OCI-LY1 (cell line): ENCODE data around the gene SP100.

ENCODE experiments used
- H2AFZ ChIP-seq: fragments of 200-600 bp; sonication (generic), shearing (Covaris generic); 2 replicates; pipeline ENCODE4 v1.6.0; 2014; ENCODE audit warnings: antibody characterized with exemption, mild to moderate bottlenecking, low read length
- H3F3A ChIP-seq: fragments of 200-600 bp; sonication (generic), shearing (Covaris generic); 2 replicates; pipeline ENCODE4 v1.6.0; 2014; ENCODE audit warnings: mild to moderate bottlenecking, antibody characterized with exemption, low read length, moderate library complexity; ENCODE audit not compliant: insufficient read depth
- H3K27ac ChIP-seq: fragments of 200-600 bp; sonication (generic); 2 replicates; pipeline ENCODE4 v1.5.1; 2014; ENCODE audit warnings: low read length, mixed run types, mild to moderate bottlenecking, low read depth; ENCODE audit not compliant: poor library complexity, severe bottlenecking
- H3K27me3 ChIP-seq: fragments of 200-600 bp; sonication (generic); 2 replicates; pipeline ENCODE4 v1.6.0; 2014; ENCODE audit warnings: antibody characterized with exemption, mild to moderate bottlenecking, low read length, moderate library complexity; ENCODE audit not compliant: insufficient read depth
- H3K36me3 ChIP-seq: fragments of 200-600 bp; sonication (generic); 2 replicates; pipeline ENCODE4 v1.6.1; 2014; ENCODE audit warnings: mild to moderate bottlenecking, antibody characterized with exemption, low read length, moderate library complexity, mixed read lengths; ENCODE audit not compliant: insufficient read depth
- H3K4me1 ChIP-seq: fragments of 200-600 bp; sonication (generic); 2 replicates; pipeline ENCODE4 v1.5.1; 2014; ENCODE audit warnings: mild to moderate bottlenecking, low read length, moderate library complexity; ENCODE audit not compliant: insufficient read depth, severe bottlenecking
- H3K4me2 ChIP-seq: fragments of 200-600 bp; sonication (generic), shearing (Covaris generic); 2 replicates; pipeline ENCODE4 v1.6.1; 2014; ENCODE audit warnings: low read length
- H3K4me3 ChIP-seq: fragments of 200-600 bp; sonication (generic); 2 replicates; pipeline ENCODE4 v1.5.1; 2014; ENCODE audit warnings: low read length, low read depth, mild to moderate bottlenecking, mixed read lengths; ENCODE audit not compliant: poor library complexity, severe bottlenecking
- H3K79me2 ChIP-seq: fragments of 200-600 bp; shearing (Covaris generic); 2 replicates; pipeline ENCODE4 v1.6.1; 2016; ENCODE audit warnings: mixed run types, low read length, mixed read lengths; ENCODE audit not compliant: insufficient read depth
- H3K9ac ChIP-seq: fragments of 200-600 bp; sonication (generic), shearing (Covaris generic); 2 replicates; pipeline ENCODE4 v1.6.1; 2014; ENCODE audit warnings: mild to moderate bottlenecking, low read length, mixed read lengths
- H3K9me2 ChIP-seq: fragments of 200-600 bp; sonication (generic), shearing (Covaris generic); 2 replicates; pipeline ENCODE4 v1.6.1; 2014; ENCODE audit warnings: low read depth, mild to moderate bottlenecking, low read length, mixed read lengths
- H3K9me3 ChIP-seq: fragments of 200-600 bp; shearing (Covaris generic); 2 replicates; pipeline ENCODE4 v1.6.1; 2014; ENCODE audit warnings: low read length, mixed read lengths
- H4K20me1 ChIP-seq: fragments of 200-600 bp; sonication (generic), shearing (Covaris generic); 2 replicates; pipeline ENCODE4 v1.6.0; 2016; ENCODE audit warnings: mild to moderate bottlenecking, low read length; ENCODE audit not compliant: insufficient read depth
- CTCF ChIP-seq: fragments of 200-600 bp; sonication (generic), shearing (Covaris generic); IDR thresholded peaks from 2 replicates; pipeline ENCODE4 v1.5.1; 2017; ENCODE audit warnings: mild to moderate bottlenecking, antibody characterized with exemption, low read length, moderate library complexity, mixed read lengths
- EZH2 ChIP-seq: fragments of 200-600 bp; sonication (generic), shearing (Covaris generic); IDR thresholded peaks from 2 replicates; pipeline ENCODE4 v1.8.0; 2017; ENCODE audit warnings: borderline replicate concordance, mixed run types, mild to moderate bottlenecking, antibody characterized with exemption, low read length, moderate library complexity, mixed read lengths

SP100 gene

GRCh38 chr2:230449901-230450467 is 34.0 kb downstream of the SP100 start:
- TF ChIP-seq CTCF (no peak), EZH2 (no peak)
- Histone ChIP-seq H3K9me2 (no peaks in the 10 kb centered on the region), H4K20me1 (no peaks in the 10 kb centered on the region), H3K27ac (no peak overlapping the region), H3K4me1 (peaks cover 20% of the 10 kb centered on the region), H2AFZ (no peak overlapping the region), H3K27me3 (no peaks in the 10 kb centered on the region), H3F3A (no peaks in the 10 kb centered on the region), H3K36me3 (peaks cover 92% of the 10 kb centered on the region), H3K4me2 (no peak overlapping the region), H3K79me2 (no peaks in the 10 kb centered on the region), H3K9ac (no peak overlapping the region), H3K4me3 (no peak overlapping the region), H3K9me3 (0 out of 2 replicates have a peak, but pooled peaks cover 7% of the 10 kb centered on the region)

GRCh38 chr2:230453006-230453405 is 37.0 kb downstream of the SP100 start:
- Histone ChIP-seq H3K36me3 (peaks cover 100% of the 10 kb centered on the region), H2AFZ (no peak overlapping the region), H3K27ac (no peak overlapping the region), H3K79me2 (no peaks in the 10 kb centered on the region), H3K9me2 (no peaks in the 10 kb centered on the region), H3K4me3 (no peak overlapping the region), H3K27me3 (no peaks in the 10 kb centered on the region), H3K9ac (no peak overlapping the region), H3K9me3 (peaks cover 12% of the 10 kb centered on the region; the same call in 1 of the 2 replicates), H4K20me1 (no peaks in the 10 kb centered on the region), H3F3A (no peaks in the 10 kb centered on the region), H3K4me2 (no peak overlapping the region), H3K4me1 (peaks cover 16% of the 10 kb centered on the region)
- TF ChIP-seq CTCF (no peak), EZH2 (no peak)

- Histone ChIP-seq H3K4me1 (peaks cover 11% of the 10 kb centered on the region), H2AFZ (no peak overlapping the region), H3K9me3 (peaks cover 12% of the 10 kb centered on the region; the same call in 1 of the 2 replicates), H3F3A (no peaks in the 10 kb centered on the region), H3K4me3 (no peak overlapping the region), H3K27ac (no peak overlapping the region), H3K9me2 (no peaks in the 10 kb centered on the region), H3K4me2 (no peak overlapping the region), H3K36me3 (peaks cover 100% of the 10 kb centered on the region), H3K9ac (no peak overlapping the region), H3K79me2 (no peaks in the 10 kb centered on the region), H4K20me1 (no peaks in the 10 kb centered on the region), H3K27me3 (no peaks in the 10 kb centered on the region)
- TF ChIP-seq EZH2, result no peak
- no peak for TF ChIP-seq CTCF
These were observed 39.1 kb downstream of the SP100 start for GRCh38 chr2:230455005-230455684.
